ENCODE measurements around the gene C1QTNF9B.
"Not testable (repeated sequence)": the region's sequence is repeated elsewhere in the genome, so short reads cannot be mapped to it uniquely, and the experiment has no call there.

Gene C1QTNF9B

GRCh38 chr13:23893791-23894190 is 3.5 kb downstream of the C1QTNF9B start:
- not testable (repeated sequence) for DNase-seq (ENCODE audit: low spot score)

- no peak for DNase-seq (ENCODE audit: low spot score)
Measured at GRCh38 chr13:23889615-23890607, 7.4 kb downstream of the C1QTNF9B start.

GRCh38 chr13:23888658-23889614 is 8.4 kb downstream of the C1QTNF9B start, which contains the start of gene MIPEP:
Gene MIPEP, minus strand, starts transcription at chr13:23889400. Its CDS starts 80 bp downstream, at chr13:23889320.
- DNase-seq (ENCODE audit: low spot score): peak; percentile 92

GRCh38 chr13:23884361-23884760 is 12.9 kb downstream of the C1QTNF9B start:
- DNase-seq (ENCODE audit: low spot score): not testable (repeated sequence)

GRCh38 chr13:23883255-23883654 is 14.0 kb downstream of the C1QTNF9B start:
- DNase-seq (ENCODE audit: low spot score): no peak

GRCh38 chr13:23881402-23881800 is 15.9 kb downstream of the C1QTNF9B start:
- not testable (repeated sequence) for DNase-seq (ENCODE audit: low spot score)

- DNase-seq (ENCODE audit: low spot score): not testable (repeated sequence)
Measured at GRCh38 chr13:23880493-23881401, 16.6 kb downstream of the C1QTNF9B start.

- no peak for DNase-seq (ENCODE audit: low spot score)
Measured at GRCh38 chr13:23877286-23877685, 20.0 kb downstream of the C1QTNF9B start.

- no peak for DNase-seq (ENCODE audit: low spot score)
Measured at GRCh38 chr13:23876265-23876664, 21.0 kb downstream of the C1QTNF9B start.

- peak; percentile 20 for DNase-seq (ENCODE audit: low spot score)
Measured at GRCh38 chr13:23871616-23872220, 25.6 kb downstream of the C1QTNF9B start.

- no peak for DNase-seq (ENCODE audit: low spot score)
Measured at GRCh38 chr13:23870356-23871140, 26.8 kb downstream of the C1QTNF9B start.

- DNase-seq (ENCODE audit: low spot score): no peak
Measured at GRCh38 chr13:23868521-23868920, 28.8 kb downstream of the C1QTNF9B start.

- DNase-seq (ENCODE audit: low spot score): no peak
Measured at GRCh38 chr13:23867027-23867491, 30.2 kb downstream of the C1QTNF9B start.

GRCh38 chr13:23866420-23867026 is 30.8 kb downstream of the C1QTNF9B start:
- no peak for DNase-seq (ENCODE audit: low spot score)

- no peak for DNase-seq (ENCODE audit: low spot score)
Measured at GRCh38 chr13:23865906-23866305, 31.4 kb downstream of the C1QTNF9B start.

GRCh38 chr13:23865026-23865425 is 32.3 kb downstream of the C1QTNF9B start:
- DNase-seq (ENCODE audit: low spot score): no peak

GRCh38 chr13:23861310-23861709 is 36.0 kb downstream of the C1QTNF9B start:
- no peak for DNase-seq (ENCODE audit: low spot score)

- DNase-seq (ENCODE audit: low spot score): no peak
Measured at GRCh38 chr13:23859904-23860303, 37.4 kb downstream of the C1QTNF9B start.

GRCh38 chr13:23859455-23859854 is 37.8 kb downstream of the C1QTNF9B start:
- no peak for DNase-seq (ENCODE audit: low spot score)

Data from germinal center (tissue), 1 donor.